Duodenal mucosa (tissue), 2 donors: ENCODE data around the gene ANK3.
"Not testable (repeated sequence)": the region's sequence is repeated elsewhere in the genome, so short reads cannot be mapped to it uniquely, and the experiment has no call there.

ENCODE experiments used
- H3K27ac ChIP-seq: one replicate; pipeline ENCODE4 v1.7.0; 2013; ENCODE audit warnings: low read depth, low read length
- H3K27me3 ChIP-seq, 2 donors: one replicate each; pipeline ENCODE4 v1.7.0; 2013; ENCODE audit warnings: low read length in 2 of 2, control low read depth in 1 of 2; ENCODE audit not compliant: insufficient read depth in 2 of 2, control insufficient read depth in 1 of 2
- H3K36me3 ChIP-seq, 2 donors: one replicate each; pipeline ENCODE4 v1.7.0; 2013; ENCODE audit warnings: low read length in 2 of 2, control low read depth in 1 of 2; ENCODE audit not compliant: insufficient read depth in 2 of 2, control insufficient read depth in 1 of 2
- H3K4me1 ChIP-seq, 2 donors: one replicate each; pipeline ENCODE4 v1.7.0; 2013; ENCODE audit warnings: low read length in 2 of 2, control low read depth in 1 of 2; ENCODE audit not compliant: insufficient read depth in 2 of 2, control insufficient read depth in 1 of 2
- H3K4me3 ChIP-seq, 2 donors: one replicate each; pipeline ENCODE4 v1.7.0; 2013; ENCODE audit warnings: low read length in 2 of 2, low read depth in 1 of 2
- H3K9ac ChIP-seq, 2 donors: one replicate each; pipeline ENCODE4 v1.7.0; 2013; ENCODE audit warnings: low read length in 2 of 2, low read depth in 1 of 2
- H3K9me3 ChIP-seq, 2 donors: one replicate each; pipeline ENCODE4 v1.7.0; 2013; ENCODE audit warnings: low read length in 2 of 2, control low read depth in 1 of 2; ENCODE audit not compliant: control insufficient read depth in 1 of 2

The ANK3 gene

GRCh38 chr10:60299390-60299778, 90.3 kb downstream of the ANK3 start:
- no peaks in the 10 kb centered on the region for H3K4me1 ChIP-seq
- no peak overlapping the region for H3K9ac ChIP-seq
- H3K36me3 ChIP-seq = no peaks in the 10 kb centered on the region
- H3K9me3 ChIP-seq = no peaks in the 10 kb centered on the region
- no peaks in the 10 kb centered on the region for H3K27me3 ChIP-seq
- H3K27ac ChIP-seq = no peak overlapping the region
- H3K4me3 ChIP-seq = no peak overlapping the region

DNA sequence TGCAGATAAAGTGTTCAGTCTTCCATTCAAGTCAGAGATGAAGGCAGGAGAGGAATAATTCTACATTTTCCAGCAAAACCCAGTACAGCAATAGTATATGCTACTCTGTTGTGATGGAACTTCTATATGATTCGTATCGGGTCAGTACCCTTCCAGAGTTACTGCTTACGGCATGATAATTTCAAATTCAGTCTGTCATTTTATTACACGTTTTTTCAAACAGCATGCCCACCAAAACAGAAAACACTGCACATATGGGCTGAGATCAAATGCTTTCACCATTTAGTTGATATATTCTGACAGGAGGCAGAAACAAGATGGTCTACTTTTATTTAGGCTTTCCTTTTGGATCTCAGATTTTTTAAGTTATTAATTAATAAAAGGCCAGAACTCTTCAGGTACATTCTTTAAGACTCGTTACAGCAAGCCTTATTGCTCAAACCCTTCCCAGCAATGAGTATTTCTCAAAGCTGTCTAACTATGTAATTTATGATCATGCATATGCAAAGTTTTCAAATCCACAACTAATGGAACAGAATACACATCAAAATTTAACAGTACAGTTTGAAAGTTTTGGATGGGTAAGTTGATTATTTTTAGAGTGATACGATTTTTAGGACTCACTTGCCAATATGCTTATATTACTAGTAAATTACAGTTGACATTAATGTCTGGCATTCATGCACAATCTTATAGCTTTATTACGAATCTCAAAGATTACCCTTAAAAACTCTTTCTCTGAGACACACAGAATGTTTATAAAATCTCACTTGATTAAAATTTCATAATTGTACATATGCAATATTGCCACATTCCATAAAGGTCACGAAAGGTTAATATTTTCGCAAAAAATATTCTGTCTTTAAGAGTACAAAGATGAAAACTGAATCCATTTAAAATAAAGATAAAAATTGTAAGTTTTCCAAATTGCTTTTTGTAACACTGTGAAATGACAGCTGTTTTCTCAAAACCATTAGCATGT, 91.0 kb downstream of the ANK3 start:
- no peak overlapping the region for H3K4me3 ChIP-seq
- no peak overlapping the region for H3K27ac ChIP-seq
- no peaks in the 10 kb centered on the region for H3K9me3 ChIP-seq
- H3K9ac ChIP-seq = no peak overlapping the region
- no peaks in the 10 kb centered on the region for H3K27me3 ChIP-seq
- H3K36me3 ChIP-seq = no peaks in the 10 kb centered on the region
- H3K4me1 ChIP-seq = no peaks in the 10 kb centered on the region

DNA sequence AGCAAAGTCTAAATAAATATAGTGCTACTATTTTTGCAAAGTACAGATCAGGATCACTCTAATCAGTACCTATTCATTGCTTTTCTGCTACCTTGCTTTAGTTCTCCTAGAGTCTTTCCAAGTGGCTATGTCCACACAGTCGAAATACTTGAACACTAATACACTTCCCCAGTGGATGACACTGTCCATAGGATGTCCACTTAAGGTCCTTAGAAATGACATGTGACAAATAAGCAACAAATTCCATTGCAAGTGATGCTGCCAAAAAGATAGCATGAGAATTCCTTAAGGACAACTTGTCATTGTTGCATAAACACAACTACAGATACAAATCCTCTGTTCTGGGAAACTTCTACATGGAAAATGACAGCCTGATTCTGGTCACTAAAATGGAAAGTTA, 93.6 kb downstream of the ANK3 start:
- H3K36me3 ChIP-seq = no peaks in the 10 kb centered on the region
- no peaks in the 10 kb centered on the region for H3K4me1 ChIP-seq
- no peak overlapping the region for H3K27ac ChIP-seq
- no peaks in the 10 kb centered on the region for H3K9me3 ChIP-seq
- H3K4me3 ChIP-seq = no peak overlapping the region
- no peak overlapping the region for H3K9ac ChIP-seq
- H3K27me3 ChIP-seq = no peaks in the 10 kb centered on the region

DNA sequence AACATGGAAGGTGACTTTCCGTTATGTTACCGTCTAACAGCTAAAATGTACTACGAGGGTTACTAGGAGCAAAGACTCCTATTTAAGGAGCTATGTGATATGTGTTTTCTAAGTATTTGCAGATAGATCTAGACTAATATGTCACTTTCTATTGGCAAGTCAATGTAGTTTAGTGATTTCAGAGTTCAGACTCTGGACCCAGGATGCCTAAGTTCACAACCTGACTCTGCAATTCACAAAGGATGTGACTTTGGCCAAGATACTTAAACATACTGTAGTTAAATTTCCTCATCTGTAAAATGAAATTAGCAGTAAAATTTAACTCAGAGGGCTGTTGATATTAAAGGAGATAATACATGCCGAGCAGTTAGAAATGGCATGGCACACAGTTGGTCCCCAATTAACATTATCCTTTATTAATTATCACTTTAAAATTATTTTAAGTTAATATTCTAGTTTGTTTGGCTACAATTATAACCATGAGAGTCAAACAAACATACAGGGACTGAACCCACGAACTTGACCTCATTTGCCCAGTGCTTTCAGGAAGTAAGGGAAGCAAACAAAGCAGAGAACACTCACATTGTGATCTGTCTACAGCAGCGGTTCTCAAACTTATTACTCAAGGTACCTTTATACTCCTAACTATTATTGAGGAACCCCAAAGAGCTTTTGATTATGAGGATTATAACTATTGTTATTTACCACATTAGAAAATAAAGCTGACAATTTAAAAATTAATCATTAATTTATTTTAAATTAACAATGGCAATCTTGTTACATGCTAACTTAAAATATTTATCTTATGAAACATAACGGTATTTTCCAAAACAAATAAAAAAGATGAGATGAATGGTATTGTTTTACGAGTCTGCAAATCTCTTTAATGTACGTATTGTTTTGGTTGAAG, 94.4 kb downstream of the ANK3 start:
- no peak overlapping the region for H3K9ac ChIP-seq

DNA sequence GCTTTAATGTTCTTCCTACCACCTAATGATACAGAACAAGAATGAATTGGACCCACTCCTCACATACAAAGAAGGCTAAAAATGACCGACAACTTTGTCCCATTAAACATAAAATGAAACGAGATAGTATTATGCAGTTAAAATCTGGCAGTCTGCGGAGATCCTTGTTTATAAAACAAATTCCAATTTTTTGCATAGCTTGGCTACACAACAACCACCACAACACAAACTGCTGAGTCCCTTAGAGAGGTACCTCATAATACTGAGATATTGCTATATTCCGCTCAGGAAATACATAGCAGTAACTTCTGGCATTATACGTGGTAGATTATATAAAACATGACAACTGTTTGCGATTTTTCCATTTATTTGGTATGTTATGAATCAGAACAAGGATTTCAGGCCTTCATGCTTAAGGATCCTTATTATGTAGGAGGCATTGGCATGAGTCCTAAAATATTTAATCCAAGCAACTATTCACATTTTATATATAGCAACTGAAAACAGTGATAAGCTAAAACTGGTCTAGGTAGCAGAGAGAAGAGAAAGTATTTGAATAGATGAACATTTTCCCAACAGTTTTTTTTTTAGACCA, 96.0 kb downstream of the ANK3 start:
- Histone ChIP-seq H3K27me3 (no peaks in the 10 kb centered on the region), H3K4me3 (no peak overlapping the region), H3K4me1 (no peaks in the 10 kb centered on the region), H3K9ac (no peak overlapping the region), H3K36me3 (no peaks in the 10 kb centered on the region), H3K9me3 (no peaks in the 10 kb centered on the region), H3K27ac (no peak overlapping the region)

More for the DNA sequence above, 94.4 kb downstream of the ANK3 start:
- no peak overlapping the region for H3K4me3 ChIP-seq
- H3K27me3 ChIP-seq = no peaks in the 10 kb centered on the region
- H3K36me3 ChIP-seq = no peaks in the 10 kb centered on the region
- no peaks in the 10 kb centered on the region for H3K4me1 ChIP-seq
- no peak overlapping the region for H3K27ac ChIP-seq
- no peaks in the 10 kb centered on the region for H3K9me3 ChIP-seq

DNA sequence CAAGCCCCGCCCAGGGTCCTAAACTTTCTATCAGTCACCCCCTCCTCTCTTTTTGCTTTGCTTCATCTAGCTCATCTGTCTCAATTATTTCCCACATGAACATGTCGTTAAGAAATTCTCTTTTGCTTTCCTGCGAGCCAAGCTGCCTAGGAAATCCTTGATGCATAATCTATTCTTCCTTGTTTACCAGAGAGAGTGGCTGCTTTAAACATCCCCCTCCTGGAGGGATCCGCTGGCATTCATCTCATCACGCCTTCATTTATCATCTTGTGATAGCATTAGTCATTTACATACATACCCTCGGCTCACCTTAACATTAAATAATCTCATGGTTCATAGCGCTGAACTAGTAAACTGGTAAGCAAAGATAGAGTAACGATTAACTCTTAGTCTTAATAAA, 96.7 kb downstream of the ANK3 start:
- Histone ChIP-seq H3K4me1 (no peaks in the 10 kb centered on the region), H3K4me3 (no peak overlapping the region), H3K27me3 (no peaks in the 10 kb centered on the region), H3K9ac (no peak overlapping the region), H3K9me3 (no peaks in the 10 kb centered on the region), H3K27ac (no peak overlapping the region), H3K36me3 (no peaks in the 10 kb centered on the region)

- not testable (repeated sequence) for H3K4me1 ChIP-seq, H3K36me3 ChIP-seq, H3K9me3 ChIP-seq, H3K9ac ChIP-seq, H3K27ac ChIP-seq, H3K27me3 ChIP-seq, H3K4me3 ChIP-seq
These were observed 97.1 kb downstream of the ANK3 start for GRCh38 chr10:60292536-60292935.

GRCh38 chr10:60291344-60291930, 98.2 kb downstream of the ANK3 start:
- no peak overlapping the region for H3K9ac ChIP-seq
- H3K27me3 ChIP-seq = no peaks in the 10 kb centered on the region
- no peaks in the 10 kb centered on the region for H3K9me3 ChIP-seq
- no peaks in the 10 kb centered on the region for H3K4me1 ChIP-seq
- no peak overlapping the region for H3K27ac ChIP-seq
- no peaks in the 10 kb centered on the region for H3K36me3 ChIP-seq
- no peak overlapping the region for H3K4me3 ChIP-seq

DNA sequence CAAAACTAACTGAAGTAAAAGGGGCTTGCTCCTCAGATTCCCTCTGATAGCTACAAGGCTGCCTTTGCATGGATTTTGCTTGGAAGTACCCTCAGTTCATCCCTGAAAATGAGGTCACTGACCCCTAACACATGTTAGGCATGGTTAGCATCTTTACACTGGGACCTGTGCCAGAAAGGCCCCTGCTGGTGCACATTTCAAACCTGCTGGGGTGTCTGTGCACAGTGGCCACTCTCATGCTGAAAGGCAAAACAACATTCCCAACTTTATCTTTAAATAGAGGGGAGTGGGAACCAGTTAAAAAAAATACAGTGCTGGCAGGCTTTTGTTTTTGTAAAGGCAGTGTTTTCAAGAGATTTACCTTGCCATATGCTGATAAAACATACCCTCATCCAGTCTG, 99.1 kb downstream of the ANK3 start:
- no peaks in the 10 kb centered on the region for H3K4me1 ChIP-seq
- H3K9ac ChIP-seq = no peak overlapping the region
- no peak overlapping the region for H3K27ac ChIP-seq
- H3K4me3 ChIP-seq = no peak overlapping the region
- H3K9me3 ChIP-seq = no peaks in the 10 kb centered on the region
- no peaks in the 10 kb centered on the region for H3K27me3 ChIP-seq
- no peaks in the 10 kb centered on the region for H3K36me3 ChIP-seq
